ENCODE measurements around the gene FAM53B.

DNA sequence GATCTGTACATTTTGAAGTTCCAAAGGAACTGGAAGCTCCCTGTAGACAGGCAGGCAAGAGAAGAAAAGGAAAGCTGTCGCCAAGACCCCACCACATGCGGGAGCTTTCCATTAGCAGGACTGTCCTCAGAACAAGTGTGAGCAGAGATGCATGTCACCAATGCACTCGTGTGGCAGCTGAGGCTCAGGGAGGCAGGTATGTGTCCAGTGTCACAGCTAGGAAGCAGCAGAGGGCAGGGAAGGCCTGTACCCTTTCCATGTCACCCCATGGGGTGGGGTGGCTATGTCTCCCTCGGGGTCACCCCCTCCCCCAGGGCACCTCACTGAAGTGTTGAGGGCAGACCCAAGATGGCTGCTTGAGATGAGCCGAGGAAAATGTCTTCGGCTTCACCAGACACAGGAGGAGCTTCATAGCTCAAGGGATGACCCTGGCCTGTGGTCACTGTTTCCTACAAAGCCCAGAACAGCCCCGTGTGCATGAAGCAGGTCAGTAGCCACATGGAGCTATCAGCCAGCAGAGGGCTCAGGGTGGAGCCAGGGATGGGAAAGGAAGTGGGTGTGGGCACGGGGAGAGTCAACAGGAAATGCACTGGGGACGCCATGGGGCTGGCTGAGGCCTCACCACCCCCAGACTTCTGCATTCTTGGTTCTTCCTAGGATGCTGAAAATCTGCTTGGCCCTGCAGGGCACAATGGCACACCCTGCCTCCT is 96.6 kb downstream of the FAM53B start:
- TF ChIP-seq GATA2 (IDR thresholded peaks at IDR 0.05; ENCODE audit: low read depth, low read length) (no peak), GATA3 (IDR thresholded peaks at IDR 0.05; ENCODE audit: low read depth, low read length) (no peak)

Measured in SH-SY5Y (cell line).